Gastroesophageal sphincter (tissue), 4 donors: ENCODE data around the gene NRXN3. TPM values are rescaled to one million over a fixed set of nuclear protein-coding genes. Genes with fewer than 3 reads are reported as not detected.
"Not testable (repeated sequence)": the region's sequence is repeated elsewhere in the genome, so short reads cannot be mapped to it uniquely, and the experiment has no call there.

ENCODE experiments used
- ATAC-seq: fragments of 150-250 bp; one replicate; pipeline ENCODE4 v1.9.1; 2016; ENCODE audit warnings: mild to moderate bottlenecking, moderate library complexity
- H3K27ac ChIP-seq, 4 donors: fragments of 200-600 bp; sonication (generic) in 3 of 4; 1 replicate in 3 of 4; 2 replicates in 1 of 4; pipeline ENCODE4 v1.5.1; 2016 to 2019
- H3K27me3 ChIP-seq: fragments of 200-600 bp; sonication (generic); one replicate; pipeline ENCODE4 v1.5.1; 2019
- H3K36me3 ChIP-seq, 2 donors: fragments of 200-600 bp; sonication (generic); one replicate each; pipeline ENCODE4 v1.5.1; 2019; ENCODE audit warnings: control low read depth in 1 of 2
- H3K4me1 ChIP-seq, 3 donors: fragments of 200-600 bp; sonication (generic); 1 replicate in 2 of 3; 2 replicates in 1 of 3; pipeline ENCODE4 v1.5.1; 2016 to 2019; ENCODE audit warnings: control low read depth in 2 of 3
- H3K4me3 ChIP-seq, 2 donors: fragments of 200-600 bp; sonication (generic); one replicate each; pipeline ENCODE4 v1.5.1; 2019; ENCODE audit warnings: mild to moderate bottlenecking in 1 of 2, moderate library complexity in 1 of 2
- H3K9me3 ChIP-seq, 3 donors: fragments of 200-600 bp; sonication (generic); one replicate each; pipeline ENCODE4 v1.5.1; 2017 to 2019; ENCODE audit warnings: control low read depth in 2 of 3
- EP300 ChIP-seq: sonication (generic); formaldehyde crosslinking; IDR thresholded peaks from one replicate; pipeline ENCODE4 v1.6.1; 2017; ENCODE audit warnings: antibody characterized with exemption, mild to moderate bottlenecking
- POLR2A ChIP-seq, 2 donors: fragments of 450-650 bp; IDR thresholded peaks; one replicate each; pipeline ENCODE4 v1.6.1; 2017; ENCODE audit warnings: antibody characterized with exemption in 2 of 2, mild to moderate bottlenecking in 2 of 2, moderate library complexity in 1 of 2
- POLR2AphosphoS5 ChIP-seq: sonication (generic); formaldehyde crosslinking; IDR thresholded peaks from one replicate; pipeline ENCODE4 v1.6.1; 2017; ENCODE audit warnings: antibody characterized with exemption
- WGBS, 2 donors: methylation state at CpG; one replicate each; pipeline ENCODE4 v1.1.5; 2018; ENCODE audit warnings: low coverage in 1 of 2; 5-methylcytosine and 5-hydroxymethylcytosine counted together
- total RNA-seq, 4 donors: library from RNA; depleted of rRNA; stranded (reverse); fragments of >200 nt; gene quantifications; one replicate each; pipeline ENCODE4 v1.1.0, GENCODE V29; 2016
- TF ChIP-seq, protein P1 (sequence below), 4 experiments: fragments of 200-600 bp in 2 of 4; fragments of 450-650 bp in 2 of 4; sonication (generic) in 1 of 4; IDR thresholded peaks; one replicate each; pipeline ENCODE4 v1.5.1; 2017 to 2019; ENCODE audit warnings: antibody characterized with exemption in 4 of 4, mild to moderate bottlenecking in 2 of 4, moderate library complexity in 2 of 4

Gene NRXN3
- total RNA-seq, 4 donors from 2014 or later, result 74.2 to 192 (median 98.2) TPM

DNA sequence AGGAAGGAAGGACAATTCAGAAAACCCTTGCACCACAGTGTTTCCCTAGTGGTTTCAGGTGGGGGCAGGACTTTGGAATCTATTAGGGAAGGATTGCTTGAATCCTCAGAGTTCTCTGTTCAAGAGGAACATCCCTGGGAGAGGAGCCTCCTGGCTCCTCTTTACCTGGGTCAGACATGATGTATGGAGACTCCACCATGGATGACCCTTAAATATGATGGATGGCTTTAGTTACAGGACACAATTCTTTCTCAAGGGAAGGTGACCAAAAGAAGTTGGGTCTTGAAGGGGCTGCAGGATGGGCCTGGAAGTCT lies 396.6 kb downstream of the NRXN3 start:
- H3K4me3 ChIP-seq, result no peak overlapping the region
- no peak for TF ChIP-seq EP300
- TF ChIP-seq POLR2AphosphoS5, result no peak
- TF ChIP-seq POLR2A (IDR thresholded peaks at IDR 0.05), result no peak
- H3K4me1 ChIP-seq, result peaks cover 0 to 7% (median 0%) of the 10 kb centered on the region in 3 donors
- ATAC-seq, result no peak
- no peaks in the 10 kb centered on the region for H3K27me3 ChIP-seq
- no peaks in the 10 kb centered on the region for H3K9me3 ChIP-seq
- H3K36me3 ChIP-seq, result no peaks in the 10 kb centered on the region
- no peak overlapping the region for H3K27ac ChIP-seq

DNA sequence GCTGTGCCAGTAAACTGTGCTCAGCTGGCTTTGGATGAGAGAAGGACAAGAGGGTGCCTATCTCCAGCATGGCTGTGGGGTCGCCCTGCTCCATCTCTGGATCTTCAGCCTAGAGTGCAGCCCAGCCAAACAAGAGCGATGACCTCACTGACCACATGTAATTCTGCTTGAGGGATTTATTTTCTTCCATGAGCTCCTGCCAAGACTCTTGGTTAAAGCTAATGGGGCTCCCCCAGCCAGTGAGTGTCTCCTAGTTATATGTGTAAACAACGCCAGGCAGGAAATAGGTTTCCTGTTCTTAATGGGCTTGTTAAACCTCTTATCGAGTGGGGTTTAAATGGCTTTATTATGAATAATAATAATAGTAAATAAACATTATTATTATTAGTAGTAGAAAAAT lies 397.2 kb downstream of the NRXN3 start:
- Histone ChIP-seq H3K4me1 (peaks cover 0 to 7% (median 0%) of the 10 kb centered on the region in 3 donors), H3K36me3 (no peaks in the 10 kb centered on the region), H3K27me3 (no peaks in the 10 kb centered on the region), H3K27ac (no peak overlapping the region), H3K9me3 (no peaks in the 10 kb centered on the region), H3K4me3 (no peak overlapping the region)
- TF ChIP-seq EP300 (no peak), POLR2A (IDR thresholded peaks at IDR 0.05) (no peak), POLR2AphosphoS5 (no peak)
- TF ChIP-seq, protein P1, sequence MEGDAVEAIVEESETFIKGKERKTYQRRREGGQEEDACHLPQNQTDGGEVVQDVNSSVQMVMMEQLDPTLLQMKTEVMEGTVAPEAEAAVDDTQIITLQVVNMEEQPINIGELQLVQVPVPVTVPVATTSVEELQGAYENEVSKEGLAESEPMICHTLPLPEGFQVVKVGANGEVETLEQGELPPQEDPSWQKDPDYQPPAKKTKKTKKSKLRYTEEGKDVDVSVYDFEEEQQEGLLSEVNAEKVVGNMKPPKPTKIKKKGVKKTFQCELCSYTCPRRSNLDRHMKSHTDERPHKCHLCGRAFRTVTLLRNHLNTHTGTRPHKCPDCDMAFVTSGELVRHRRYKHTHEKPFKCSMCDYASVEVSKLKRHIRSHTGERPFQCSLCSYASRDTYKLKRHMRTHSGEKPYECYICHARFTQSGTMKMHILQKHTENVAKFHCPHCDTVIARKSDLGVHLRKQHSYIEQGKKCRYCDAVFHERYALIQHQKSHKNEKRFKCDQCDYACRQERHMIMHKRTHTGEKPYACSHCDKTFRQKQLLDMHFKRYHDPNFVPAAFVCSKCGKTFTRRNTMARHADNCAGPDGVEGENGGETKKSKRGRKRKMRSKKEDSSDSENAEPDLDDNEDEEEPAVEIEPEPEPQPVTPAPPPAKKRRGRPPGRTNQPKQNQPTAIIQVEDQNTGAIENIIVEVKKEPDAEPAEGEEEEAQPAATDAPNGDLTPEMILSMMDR (IDR thresholded peaks at IDR 0.05), result no peak
- no peak for ATAC-seq
- WGBS, 2 donors, result 41 to 83% methylated on average over 2 of the region's 4 CpGs

DNA sequence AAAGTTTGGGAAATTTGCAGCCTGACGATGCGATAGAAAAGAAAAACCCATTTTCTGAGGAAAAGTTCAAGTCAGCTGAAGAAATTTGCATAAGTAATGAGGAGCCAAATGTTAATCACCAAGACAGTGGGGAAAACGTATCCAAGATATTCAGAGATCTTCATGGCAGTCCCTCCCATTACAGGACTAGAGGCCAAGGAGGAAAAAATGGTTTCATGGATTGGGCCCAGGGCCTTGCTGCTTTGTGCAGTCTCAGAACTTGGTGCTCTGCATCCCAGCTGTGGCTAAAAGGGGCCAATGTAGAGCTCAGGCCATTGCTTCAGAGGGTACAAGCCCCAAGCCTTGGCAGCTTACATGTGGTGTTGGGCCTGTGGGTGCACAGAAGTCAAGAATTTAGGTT lies 403.6 kb downstream of the NRXN3 start:
- H3K4me1 ChIP-seq, H3K27me3 ChIP-seq, H3K4me3 ChIP-seq, H3K27ac ChIP-seq, H3K36me3 ChIP-seq, ATAC-seq: not testable (repeated sequence)
- WGBS, 2 donors, result 84 to 93% methylated on average over 3 of the region's 3 CpGs
- H3K9me3 ChIP-seq, result peaks cover 0 to 18% (median 0%) of the 10 kb centered on the region in 3 donors

DNA sequence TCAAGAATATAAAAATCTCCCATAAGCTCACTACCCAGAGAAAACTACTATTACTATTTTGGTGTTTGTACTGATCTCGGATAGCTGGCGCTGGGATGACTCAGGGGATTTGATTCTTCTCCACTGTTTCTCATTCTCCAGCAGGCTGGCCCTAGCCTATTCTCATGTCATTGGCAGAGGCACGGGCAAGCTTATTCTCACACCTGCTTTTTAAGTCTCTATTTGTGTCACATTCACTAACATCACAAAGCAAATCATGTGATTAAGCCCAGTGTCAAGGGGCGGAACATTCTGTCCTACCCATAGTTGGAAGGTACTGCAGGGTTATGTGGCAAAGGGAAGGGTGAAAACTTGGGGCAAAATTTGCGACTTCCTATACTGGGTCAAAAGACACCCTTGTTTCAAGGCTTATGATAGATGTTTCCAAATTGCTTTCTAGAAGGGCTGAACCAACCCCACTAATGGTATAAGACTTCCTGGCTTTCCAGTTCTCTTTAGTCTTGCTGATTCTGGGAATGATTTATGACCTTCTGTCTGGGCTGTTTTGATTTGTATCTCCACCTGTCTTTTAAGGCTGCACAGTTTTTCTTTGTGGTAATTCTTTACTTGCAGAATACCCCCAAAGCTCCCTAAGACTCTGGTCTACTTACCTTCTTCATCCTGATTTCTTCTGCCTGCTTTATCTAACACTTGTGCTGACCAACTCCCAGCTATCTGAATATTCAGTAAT lies 406.4 kb downstream of the NRXN3 start:
- H3K4me1 ChIP-seq, result no peaks in the 10 kb centered on the region
- no peak for ATAC-seq
- no peak for TF ChIP-seq POLR2AphosphoS5
- H3K4me3 ChIP-seq, result no peak overlapping the region
- H3K36me3 ChIP-seq, result no peaks in the 10 kb centered on the region
- H3K27me3 ChIP-seq, result peaks cover 7% of the 10 kb centered on the region
- no peak overlapping the region for H3K27ac ChIP-seq
- WGBS, 2 donors, result 67 to 77% methylated on average over 4 of the region's 5 CpGs
- peaks cover 0 to 18% (median 0%) of the 10 kb centered on the region in 3 donors for H3K9me3 ChIP-seq

DNA sequence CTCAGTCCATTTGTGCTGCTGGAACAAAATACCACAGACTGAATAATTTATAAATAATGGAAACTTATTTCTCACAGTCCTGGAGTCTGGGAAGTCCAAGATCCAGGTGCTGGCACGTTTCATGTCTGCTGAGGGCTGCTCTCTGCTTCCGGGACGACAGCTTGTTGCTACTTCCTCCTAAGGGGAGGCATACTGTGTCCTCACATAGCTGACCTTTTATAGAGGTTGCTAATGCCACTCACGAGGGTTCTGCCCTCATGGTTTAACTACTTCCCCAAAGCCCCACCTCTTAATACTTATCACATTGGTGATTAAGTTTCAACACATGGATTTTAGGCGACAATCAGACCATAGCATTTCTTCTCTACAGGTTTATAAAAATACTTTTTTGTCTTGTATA lies 411.1 kb downstream of the NRXN3 start:
- H3K9me3 ChIP-seq, result no peaks in the 10 kb centered on the region
- 18 to 33% methylated on average over 4 to 5 of the region's 5 CpGs for WGBS, 2 donors
- no peak for ATAC-seq
- H3K27me3 ChIP-seq, result no peaks in the 10 kb centered on the region
- H3K36me3 ChIP-seq, result no peaks in the 10 kb centered on the region
- H3K4me3 ChIP-seq, result no peak overlapping the region
- H3K27ac ChIP-seq, result no peak overlapping the region
- TF ChIP-seq POLR2A (IDR thresholded peaks at IDR 0.05), result no peak
- no peak for TF ChIP-seq EP300
- no peak for TF ChIP-seq POLR2AphosphoS5
- TF ChIP-seq, protein P1 (IDR thresholded peaks at IDR 0.05), result no peak
- H3K4me1 ChIP-seq, result no peaks in the 10 kb centered on the region

DNA sequence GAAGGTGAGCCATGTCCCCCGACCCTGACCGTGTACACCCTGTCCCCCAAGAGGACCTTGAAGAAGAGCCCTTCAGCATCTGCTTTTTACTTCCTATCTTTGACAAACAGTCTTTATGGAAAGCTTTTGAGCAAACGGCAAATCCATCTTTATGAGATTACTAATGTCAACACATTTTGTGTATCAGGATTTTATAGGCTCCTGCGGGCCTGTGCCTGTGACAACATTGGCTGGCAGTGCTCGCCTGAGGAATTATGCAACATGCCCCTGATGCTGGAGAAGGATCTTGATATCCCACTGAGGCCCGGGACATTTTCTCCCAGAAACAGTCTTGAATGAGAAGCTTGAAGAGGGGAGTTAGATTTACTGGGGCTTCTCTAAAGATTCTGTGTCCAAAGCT lies 416.5 kb downstream of the NRXN3 start:
- H3K9me3 ChIP-seq, result no peaks in the 10 kb centered on the region
- 71 to 100% methylated on average over 2 to 6 of the region's 6 CpGs for WGBS, 2 donors
- no peak for ATAC-seq
- H3K4me1 ChIP-seq, result no peaks in the 10 kb centered on the region
- H3K27ac ChIP-seq, result no peak overlapping the region
- H3K27me3 ChIP-seq, result no peaks in the 10 kb centered on the region
- TF ChIP-seq POLR2AphosphoS5, result no peak
- TF ChIP-seq, protein P1 (IDR thresholded peaks at IDR 0.05), result no peak
- no peak for TF ChIP-seq EP300
- no peak for TF ChIP-seq POLR2A (IDR thresholded peaks at IDR 0.05)
- H3K36me3 ChIP-seq, result no peaks in the 10 kb centered on the region
- H3K4me3 ChIP-seq, result no peak overlapping the region
